ENCODE results near the gene CCDC60.

CCDC60 gene

GRCh38 chr12:119448611-119449131 lies 114.1 kb downstream of the CCDC60 start:
- DNase-seq, result peak; percentile 15 to 72

GRCh38 chr12:119450771-119451170 lies 116.2 kb downstream of the CCDC60 start:
- no peak for DNase-seq

GRCh38 chr12:119456824-119457223 lies 122.3 kb downstream of the CCDC60 start:
- no peak for DNase-seq

- DNase-seq, result no peak
Measured at GRCh38 chr12:119457271-119457670, 122.7 kb downstream of the CCDC60 start.

GRCh38 chr12:119459481-119459880 lies 125.0 kb downstream of the CCDC60 start:
- no peak for DNase-seq

- no peak for DNase-seq
Measured at GRCh38 chr12:119460876-119461275, 126.3 kb downstream of the CCDC60 start.

- DNase-seq, result peak in 1 of 2 experiments; percentile 10
Measured at GRCh38 chr12:119461636-119462214, 127.2 kb downstream of the CCDC60 start.

GRCh38 chr12:119463211-119463926 lies 128.8 kb downstream of the CCDC60 start:
- DNase-seq, result no peak

GRCh38 chr12:119468296-119468695 lies 133.8 kb downstream of the CCDC60 start:
- no peak for DNase-seq

GRCh38 chr12:119475650-119476049 lies 141.1 kb downstream of the CCDC60 start:
- DNase-seq, result no peak

GRCh38 chr12:119476951-119477350 lies 142.4 kb downstream of the CCDC60 start:
- DNase-seq, result no peak

GRCh38 chr12:119479121-119479561 lies 144.6 kb downstream of the CCDC60 start:
- no peak for DNase-seq

GRCh38 chr12:119480551-119480950 lies 146.0 kb downstream of the CCDC60 start:
- DNase-seq, result no peak

- DNase-seq, result peak; percentile 85 to 88
Measured at GRCh38 chr12:119486599-119487154, 152.1 kb downstream of the CCDC60 start.

GRCh38 chr12:119491814-119492213 lies 157.3 kb downstream of the CCDC60 start:
- DNase-seq, result no peak

- DNase-seq, result peak in 1 of 2 experiments; percentile 10
Measured at GRCh38 chr12:119500209-119500608, 165.7 kb downstream of the CCDC60 start.

GRCh38 chr12:119501052-119501451 lies 166.5 kb downstream of the CCDC60 start:
- DNase-seq, result no peak

- no peak for DNase-seq
Measured at GRCh38 chr12:119505001-119505400, 170.5 kb downstream of the CCDC60 start.

- no peak for DNase-seq
Measured at GRCh38 chr12:119512772-119513497, 178.4 kb downstream of the CCDC60 start.

GRCh38 chr12:119528241-119528640 lies 193.7 kb downstream of the CCDC60 start:
- no peak for DNase-seq

GRCh38 chr12:119540476-119540875 lies 205.9 kb downstream of the CCDC60 start:
- peak in 1 of 2 experiments; percentile 30 for DNase-seq

GRCh38 chr12:119544765-119545625 lies 210.5 kb downstream of the CCDC60 start:
- DNase-seq, result peak; percentile 53 to 72

Data from NCI-H524 (cell line).